HK-2 (cell line): ENCODE data around the gene LIAS.
A peak's percentile ranks its signal among the peaks of the same experiment; 100 is the strongest.
"Not testable (repeated sequence)": the region's sequence is repeated elsewhere in the genome, so short reads cannot be mapped to it uniquely, and the experiment has no call there.

Experiments
- DNase-seq: peaks from one replicate; pipeline ENCODE4 v3.0.0-alpha.2; 2018; ENCODE audit not compliant: unreplicated experiment

Gene LIAS

GRCh38 chr4:39452860-39453587 lies 5.8 kb upstream of the LIAS start:
- DNase-seq, result no peak

- no peak for DNase-seq
Observed at GRCh38 chr4:39453738-39454137, 5.1 kb upstream of the LIAS start.

GRCh38 chr4:39455486-39455885 lies 3.4 kb upstream of the LIAS start:
- DNase-seq, result no peak

GRCh38 chr4:39456946-39457763 lies 1.7 kb upstream of the LIAS start:
- DNase-seq, result no peak

GRCh38 chr4:39458161-39458504 lies 723 bp upstream of the LIAS start:
- not testable (repeated sequence) for DNase-seq

GRCh38 chr4:39464886-39465501 lies 6.1 kb downstream of the LIAS start:
- DNase-seq, result no peak

- no peak for DNase-seq
Observed at GRCh38 chr4:39466747-39467146, 7.9 kb downstream of the LIAS start.

- no peak for DNase-seq
Observed at GRCh38 chr4:39467464-39467863, 8.6 kb downstream of the LIAS start.

- DNase-seq, result peak; percentile 55
Observed at GRCh38 chr4:39469429-39470077, 10.7 kb downstream of the LIAS start.

GRCh38 chr4:39470402-39470801 lies 11.5 kb downstream of the LIAS start:
- DNase-seq, result no peak

- no peak for DNase-seq
Observed at GRCh38 chr4:39472396-39472795, 13.5 kb downstream of the LIAS start.

GRCh38 chr4:39476187-39476895 lies 17.5 kb downstream of the LIAS start:
- DNase-seq, result no peak

- DNase-seq, result no peak
Observed at GRCh38 chr4:39480251-39480650, 21.4 kb downstream of the LIAS start.

- DNase-seq, result no peak
Observed at GRCh38 chr4:39480902-39481695, 22.2 kb downstream of the LIAS start.

GRCh38 chr4:39484582-39485272 lies 25.9 kb downstream of the LIAS start:
- no peak for DNase-seq

- no peak for DNase-seq
Observed at GRCh38 chr4:39486221-39486804, 27.5 kb downstream of the LIAS start.

- DNase-seq, result no peak
Observed at GRCh38 chr4:39490322-39490721, 31.5 kb downstream of the LIAS start.

GRCh38 chr4:39494354-39494753 lies 35.5 kb downstream of the LIAS start:
- DNase-seq, result no peak

GRCh38 chr4:39495446-39496213 lies 36.8 kb downstream of the LIAS start:
- DNase-seq, result no peak
